K562 (cell line): Measurements from ENCODE around the gene GATM. TPM values are rescaled to one million over a fixed set of nuclear protein-coding genes. Genes with fewer than 3 reads are reported as not detected.

Experiments
- ATAC-seq: fragments of 200-7000 bp; cut with Tn5 transposase; 3 replicates; pipeline ENCODE4 v1.9.1; 2020; ENCODE audit warnings: moderate library complexity
- BruUV-seq: library from RNA; stranded (reverse); fragments of 400-500 nt; replicated peaks from 2 replicates; lab custom pipeline; 2021; lab: Mats Ljungman, UMichigan
- CTCF ChIA-PET: fragments of 300-600 bp; formaldehyde crosslinking; extraction: SDS; loops from one replicate; lab custom pipeline; 2021; ENCODE audit warnings: low intra/inter-chr PET ratio; lab: Yijun Ruan, JAX
- POLR2A ChIA-PET: fragments of 300-600, 350-650 bp; sonication (Branson Sonifier 250); formaldehyde crosslinking; extraction: SDS; loops from one replicate; lab custom pipeline; 2021; ENCODE audit warnings: antibody characterized with exemption, inconsistent platforms; lab: Yijun Ruan, JAX
- DNase-seq, 4 experiments: peaks; one replicate each; pipeline versions ENCODE4 v3.0.0 to v3.0.0-alpha.2; 2011 to 2018; ENCODE audit warnings: low spot score in 3 of 4, mixed read lengths in 3 of 4; ENCODE audit errors: extremely low read depth in 1 of 4
- FAIRE-seq: peaks from 2 replicates; lab custom pipeline; 2011; peaks lifted over from hg19 to GRCh38; lab: Jason Lieb, UNC
- H2AFZ ChIP-seq: 2 replicates; pipeline ENCODE4 v1.6.0; 2011; ENCODE audit warnings: low read depth, low read length, control low read depth, inconsistent platforms
- H3K27ac ChIP-seq: fragments of 200-600 bp; 3 replicates; pipeline ENCODE4 v1.8.0; 2011; ENCODE audit warnings: low read depth, mild to moderate bottlenecking, control low read depth, inconsistent platforms, low read length, moderate library complexity, mixed read lengths; ENCODE audit errors: extremely low read depth
- H3K27me3 ChIP-seq, 2 experiments: fragments of 300-600 bp in 1 of 2; 2 replicates in 1 of 2; 3 replicates in 1 of 2; pipeline versions ENCODE4 v1.6.0 to v1.8.0; 2011; ENCODE audit warnings: inconsistent platforms in 2 of 2, low read length in 2 of 2, mild to moderate bottlenecking in 1 of 2, mixed read lengths in 1 of 2, moderate library complexity in 1 of 2; ENCODE audit not compliant: control insufficient read depth in 2 of 2, insufficient read depth in 2 of 2
- H3K36me3 ChIP-seq: fragments of 300-600 bp; 3 replicates; pipeline ENCODE4 v1.8.0; 2011; ENCODE audit warnings: mild to moderate bottlenecking, low read length, inconsistent platforms; ENCODE audit not compliant: control insufficient read depth, insufficient read depth
- H3K4me1 ChIP-seq, 2 experiments: fragments of 200-600 bp in 1 of 2; replicated peaks in 1 of 2; 2 replicates in 1 of 2; 3 replicates in 1 of 2; pipeline versions ENCODE4 v1.5.1 to v1.8.0; 2011; ENCODE audit warnings: inconsistent platforms in 2 of 2, low read length in 2 of 2, mild to moderate bottlenecking in 1 of 2, mixed read lengths in 1 of 2, moderate library complexity in 1 of 2; ENCODE audit not compliant: control insufficient read depth in 2 of 2, insufficient read depth in 2 of 2
- H3K4me2 ChIP-seq: 2 replicates; pipeline ENCODE4 v1.6.1; 2011; ENCODE audit warnings: low read length, control low read depth, inconsistent platforms, mixed read lengths; ENCODE audit not compliant: insufficient read depth
- H3K4me3 ChIP-seq: fragments of 200-600 bp; sonication (generic), shearing (Covaris generic); 2 replicates; pipeline ENCODE4 v1.5.1; 2016; ENCODE audit warnings: control low read depth, inconsistent platforms
- H3K79me2 ChIP-seq: fragments of 200-600 bp; 3 replicates; pipeline ENCODE4 v1.8.0; 2011; ENCODE audit warnings: low read length, inconsistent platforms; ENCODE audit not compliant: control insufficient read depth, insufficient read depth
- H3K9ac ChIP-seq, 2 experiments: 2 replicates each; pipeline versions ENCODE4 v1.6.0 to v1.6.1; 2011; ENCODE audit warnings: low read depth in 2 of 2, low read length in 2 of 2, control low read depth in 1 of 2, inconsistent platforms in 1 of 2, mild to moderate bottlenecking in 1 of 2, mixed read lengths in 1 of 2; ENCODE audit not compliant: insufficient read depth in 1 of 2
- H3K9me1 ChIP-seq: one replicate; pipeline ENCODE4 v1.6.0; 2011; ENCODE audit warnings: inconsistent platforms, mild to moderate bottlenecking, low read length, moderate library complexity; ENCODE audit not compliant: control insufficient read depth, insufficient read depth
- H3K9me3 ChIP-seq: replicated peaks from 2 replicates; pipeline ENCODE4 v1.5.1; 2011; ENCODE audit warnings: low read depth, low read length, inconsistent platforms; ENCODE audit not compliant: control insufficient read depth, insufficient read depth
- H4K20me1 ChIP-seq: replicated peaks from 2 replicates; pipeline ENCODE4 v1.6.1; 2011; ENCODE audit warnings: low read length, inconsistent platforms, mixed read lengths; ENCODE audit not compliant: control insufficient read depth, insufficient read depth
- ATF7 ChIP-seq: fragments of 450-650 bp; IDR thresholded peaks from 2 replicates; pipeline ENCODE4 v1.7.1; 2014; ENCODE audit warnings: mild to moderate bottlenecking, moderate library complexity
- E2F5 ChIP-seq: sonication (generic); formaldehyde crosslinking; IDR thresholded peaks from 2 replicates; pipeline ENCODE4 v1.8.0; 2022; ENCODE audit warnings: mild to moderate bottlenecking, missing genetic modification reagents
- E2F8 ChIP-seq: fragments of 450-650 bp; IDR thresholded peaks from 2 replicates; pipeline ENCODE4 v1.7.1; 2018; ENCODE audit warnings: mild to moderate bottlenecking, low read depth; ENCODE audit not compliant: partially characterized antibody
- ELK1 ChIP-seq: sonication (generic); formaldehyde crosslinking; IDR thresholded peaks from 2 replicates; pipeline ENCODE4 v1.8.1; 2022; ENCODE audit warnings: missing genetic modification reagents
- ETV5 ChIP-seq: sonication (generic); formaldehyde crosslinking; IDR thresholded peaks from 2 replicates; pipeline ENCODE4 v1.4.0; 2020; ENCODE audit warnings: low read depth, mild to moderate bottlenecking, missing genetic modification reagents
- GATAD2B ChIP-seq: fragments of 450-650 bp; IDR thresholded peaks from 2 replicates; pipeline ENCODE4 v1.6.1; 2017; ENCODE audit warnings: mild to moderate bottlenecking, borderline replicate concordance
- HDAC6 ChIP-seq: IDR thresholded peaks from 2 replicates; pipeline ENCODE4 v1.6.1; 2012; ENCODE audit warnings: low read depth, mild to moderate bottlenecking, control low read depth, inconsistent platforms, low read length, moderate library complexity
- KAT7 ChIP-seq: sonication (generic); formaldehyde crosslinking; IDR thresholded peaks from 2 replicates; pipeline ENCODE4 v1.8.0; 2022; ENCODE audit warnings: missing genetic modification reagents, mild to moderate bottlenecking, borderline replicate concordance
- MNT ChIP-seq, 2 experiments: fragments of 450-650 bp; conservative IDR thresholded peaks; 2 replicates each; pipeline ENCODE4 v1.6.1; 2017; ENCODE audit warnings: mild to moderate bottlenecking in 2 of 2, moderate library complexity in 2 of 2
- NCOA6 ChIP-seq: fragments of 450-650 bp; IDR thresholded peaks from 2 replicates; pipeline ENCODE4 v1.6.1; 2017; ENCODE audit warnings: mild to moderate bottlenecking
- RAD51 ChIP-seq: fragments of 450-650 bp; IDR thresholded peaks from 2 replicates; pipeline ENCODE4 v1.7.1; 2016; ENCODE audit warnings: low read depth, mild to moderate bottlenecking, borderline replicate concordance
- SP2 ChIP-seq: IDR thresholded peaks from 2 replicates; pipeline ENCODE4 v1.6.1; 2011; ENCODE audit warnings: mild to moderate bottlenecking, low read depth, low read length, moderate library complexity; ENCODE audit not compliant: poor library complexity, severe bottlenecking; ENCODE audit errors: extremely low read depth
- ZNF146 ChIP-seq: IDR thresholded peaks from one replicate; pipeline ENCODE4 v1.6.1; 2018; ENCODE audit warnings: missing compliant biosample characterization; ENCODE audit not compliant: unreplicated experiment
- ZNF175 ChIP-seq: fragments of 200-800 bp; sonication (Bioruptor generic); IDR thresholded peaks from 2 replicates; pipeline ENCODE4 v1.6.1; 2016; ENCODE audit warnings: low read depth, mild to moderate bottlenecking, missing genetic modification characterization, missing compliant biosample characterization
- ZNF583 ChIP-seq: fragments of 250-450 bp; sonication (Bioruptor Pico); IDR thresholded peaks from 2 replicates; pipeline ENCODE4 v1.4.0; 2020
- ZNF695 ChIP-seq: fragments of 450-650 bp; formaldehyde crosslinking; IDR thresholded peaks from 2 replicates; pipeline ENCODE4 v1.4.0; 2020; ENCODE audit warnings: mild to moderate bottlenecking, moderate library complexity
- ZNF75A ChIP-seq: fragments of 450-650 bp; formaldehyde crosslinking; IDR thresholded peaks from 2 replicates; pipeline ENCODE4 v1.4.0; 2020; ENCODE audit warnings: mild to moderate bottlenecking
- ZNF778 ChIP-seq: fragments of 450-650 bp; formaldehyde crosslinking; IDR thresholded peaks from 2 replicates; pipeline ENCODE4 v1.4.0; 2020; ENCODE audit warnings: mild to moderate bottlenecking, moderate library complexity
- WGBS: fragments of 100-300 bp; shearing (Covaris generic); methylation state at CpG from one replicate; pipeline ENCODE4 v1.1.6; 2016; ENCODE audit warnings: low coverage, mixed read lengths; ENCODE audit not compliant: insufficient coverage; ENCODE audit errors: missing lambda C conversion rate; 5-methylcytosine and 5-hydroxymethylcytosine counted together
- in situ Hi-C: fragments of 300-500 bp; cut with MboI; formaldehyde crosslinking; loops from 4 replicates; pipeline ENCODE4 v1.15.0; 2018; ENCODE audit warnings: inconsistent platforms, mixed read lengths
- intact Hi-C: fragments of 100-400 bp; cut with micrococcal nuclease; formaldehyde crosslinking; loops from 2 replicates; pipeline ENCODE4 v1.14.2; 2022
- polyA plus RNA-seq, 8 experiments: library from polyadenylated mRNA; depleted of rRNA in 4 of 8; stranded (reverse) in 5 of 8; unstranded in 3 of 8; fragments of >200 nt; fragmentation: Nextera tagmentation in 2 of 8; fragmentation: Illumina TruSeq in 1 of 8; extraction: Ambion mirVana in 2 of 8; extraction: Trizol in 1 of 8; gene quantifications; 2 replicates each; pipeline versions ENCODE4 v1.2.1 to v1.2.3, GENCODE V29; 2011 to 2014; ENCODE audit warnings: inconsistent platforms in 1 of 8, missing spikeins in 1 of 8
- total RNA-seq, 7 experiments: library from RNA; depleted of rRNA in 6 of 7; stranded (reverse); fragments of >200 nt in 6 of 7; fragmentation: Illumina TruSeq in 2 of 7; extraction: Trizol in 2 of 7; gene quantifications; 2 replicates each; pipeline versions ENCODE4 v1.2.1 to v1.2.3, GENCODE V29; 2011 to 2021; ENCODE audit warnings: low replicate concordance in 1 of 7

The GATM gene
- total and polyA plus RNA-seq, 9 of the 15 experiments (the other 6 are each of a cell fraction or from before 2014, with no cell fraction given): 0.11 to 1.1 (median 0.65) TPM

- H3K9me3 ChIP-seq: no peaks in the 10 kb centered on the region
- DNase-seq: no peak
- no peak overlapping the region for H3K9ac ChIP-seq
- POLR2A ChIA-PET: no interaction called here
- H3K4me2 ChIP-seq: no peak overlapping the region
- WGBS: 0% methylated on average over 2 of the region's 2 CpGs
- no peaks in the 10 kb centered on the region for H3K79me2 ChIP-seq
- no peaks in the 10 kb centered on the region for H3K36me3 ChIP-seq
- H4K20me1 ChIP-seq: no peaks in the 10 kb centered on the region
- TF ChIP-seq KAT7: no peak
- TF ChIP-seq GATAD2B: no peak
- no peak for TF ChIP-seq ZNF583 (CRISPR knock-in tag)
- no peak for TF ChIP-seq E2F5 (CRISPR knock-in tag)
- no peak for TF ChIP-seq MNT (conservative IDR thresholded peaks at IDR 0.05)
- no peak for TF ChIP-seq ZNF146 (CRISPR knock-in tag)
- no peak for TF ChIP-seq ZNF75A (CRISPR knock-in tag)
- no peak for TF ChIP-seq NCOA6
- TF ChIP-seq RAD51: no peak
- no peak for TF ChIP-seq HDAC6
- no peak for TF ChIP-seq ELK1 (CRISPR knock-in tag)
- TF ChIP-seq ZNF778 (CRISPR knock-in tag): no peak
- TF ChIP-seq ATF7: no peak
- no peak for TF ChIP-seq ZNF175
- no peak for TF ChIP-seq ETV5 (CRISPR knock-in tag)
- no peak for TF ChIP-seq E2F8
- TF ChIP-seq SP2: no peak
- TF ChIP-seq ZNF695 (CRISPR knock-in tag): no peak
- H3K27me3 ChIP-seq: peaks cover 2 to 10% of the 10 kb centered on the region in 2 experiments; a peak in 3 of 5 replicates
- no peak for FAIRE-seq
- no peaks in the 10 kb centered on the region for H3K9me1 ChIP-seq
- no peak overlapping the region for H2AFZ ChIP-seq
- H3K4me1 ChIP-seq: no peaks in the 10 kb centered on the region
- ATAC-seq: no peak
- no peak overlapping the region for H3K4me3 ChIP-seq
- in situ Hi-C loops: no loop called here
- no peak overlapping the region for H3K27ac ChIP-seq
- no TSS peak for BruUV-seq
- intact Hi-C loops: no loop called here
- CTCF ChIA-PET: interaction anchor here (0.6 kb wide), 1 partner anchor 223 kb away, joined by 3 read pairs; no protein-coding TSS in a partner anchor
These were observed 16.3 kb upstream of the GATM start for GRCh38 chr15:45394681-45395080.
